NT2/D1 (cell line): ENCODE results near the gene HPCAL1.

Experiments
- SUZ12 ChIP-seq: IDR thresholded peaks from 2 replicates; pipeline ENCODE4 v1.6.1; 2011; ENCODE audit not compliant: insufficient read length, insufficient read depth; ENCODE audit errors: extremely low read depth
- ZNF274 ChIP-seq: IDR thresholded peaks from 2 replicates; pipeline ENCODE4 v1.6.1; 2011; ENCODE audit warnings: mild to moderate bottlenecking, low read depth, low read length

GRCh38 chr2:10441948-10442347 lies 139.2 kb downstream of the HPCAL1 start:
- TF ChIP-seq ZNF274 (no peak), SUZ12 (no peak)
